ENCODE results near the gene SASH3. TPM values are rescaled to one million over a fixed set of nuclear protein-coding genes. Genes with fewer than 3 reads are reported as not detected.

The SASH3 gene
- polyA plus RNA-seq, 2 of the 4 experiments (the other 2 are of a cell fraction) = not detected

GRCh38 chrX:129731228-129731627, 48.5 kb upstream of the SASH3 start (continued):
- no peak for TF ChIP-seq REST (IDR thresholded peaks at IDR 0.05)
- TF ChIP-seq ATOH8 (CRISPR knock-in tag; IDR thresholded peaks at IDR 0.05; ENCODE audit: low read depth) = no peak
- no peak for TF ChIP-seq HMGXB4 (CRISPR knock-in tag; IDR thresholded peaks at IDR 0.05; ENCODE audit: borderline replicate concordance)
- no peak for TF ChIP-seq TP53 (CRISPR knock-in tag; IDR thresholded peaks at IDR 0.05)
- no peak for TF ChIP-seq EHMT2 (IDR thresholded peaks at IDR 0.05; ENCODE audit: low read depth)
- no peak for TF ChIP-seq JUN (IDR thresholded peaks at IDR 0.05)

- H3K4me2 ChIP-seq = no peak overlapping the region
- WGBS (ENCODE audit: missing lambda C conversion rate) = 50% methylated on average over 1 of the region's 2 CpGs
- H3K4me1 ChIP-seq = no peaks in the 10 kb centered on the region
- no peaks in the 10 kb centered on the region for H3K9me3 ChIP-seq
- TF ChIP-seq CBX8 (IDR thresholded peaks at IDR 0.05) (no peak), MAX (IDR thresholded peaks at IDR 0.05) (no peak), BHLHE40 (IDR thresholded peaks at IDR 0.05; ENCODE audit: low read depth, low read length) (no peak), POLR2A (IDR thresholded peaks at IDR 0.05; ENCODE audit: low read length) (no peak), NFE2L2 (conservative IDR thresholded peaks at IDR 0.05; ENCODE audit: low read length) (no peak), SMC3 (IDR thresholded peaks at IDR 0.05) (no peak), FOSL2 (IDR thresholded peaks at IDR 0.05) (no peak), FOSL2 (CRISPR knock-in tag; IDR thresholded peaks at IDR 0.05) (no peak), CTCF (IDR thresholded peaks at IDR 0.05) (no peak), FOXS1 (CRISPR knock-in tag; IDR thresholded peaks at IDR 0.05) (no peak), ESRRA (IDR thresholded peaks at IDR 0.05; ENCODE audit: borderline replicate concordance, low read length) (no peak), HOXA7 (CRISPR knock-in tag; IDR thresholded peaks at IDR 0.05) (no peak), ATOH8 (CRISPR knock-in tag; IDR thresholded peaks at IDR 0.05; ENCODE audit: low read depth) (no peak)
- H3K27ac ChIP-seq = no peak overlapping the region
- POLR2A ChIA-PET = no interaction called here
- ATAC-seq (no peak), DNase-seq (ENCODE audit: low read depth in 1 of 2, low spot score in 1 of 2) (no peak), FAIRE-seq (no peak)
- CTCF ChIA-PET = no interaction called here
- H3K4me3 ChIP-seq = no peak overlapping the region
Measured at GRCh38 chrX:129732857-129733256, 46.9 kb upstream of the SASH3 start.
